ENCODE measurements around the gene PFN4. TPM values are rescaled to one million over a fixed set of nuclear protein-coding genes. Genes with fewer than 3 reads are reported as not detected.

The PFN4 gene
- total and polyA plus RNA-seq, 9 of the 15 experiments (the other 6 are each of a cell fraction or from before 2014, with no cell fraction given) = 0.07 to 0.54 (median 0.31) TPM; not detected in 2

GRCh38 chr2:24123195-24123921 is at the start of gene PFN4, which contains the start of gene FAM228B (continued):
- TF ChIP-seq REST (IDR thresholded peaks at IDR 0.05; ENCODE audit: borderline replicate concordance) = 0 out of 2 replicates have a peak, but pooled peaks have one; percentile 8
- TF ChIP-seq REST (CRISPR knock-in tag; IDR thresholded peaks at IDR 0.05; ENCODE audit: low read depth) = peak; percentile 64; the same call in 1 of the 2 replicates
- no peak for TF ChIP-seq ZNF830 (CRISPR knock-in tag; IDR thresholded peaks at IDR 0.05)
- TF ChIP-seq AFF4 (CRISPR knock-in tag; IDR thresholded peaks at IDR 0.05) = peak; percentile 74
- no peak for TF ChIP-seq KLF6 (CRISPR knock-in tag; IDR thresholded peaks at IDR 0.05; ENCODE audit: borderline replicate concordance)
- TF ChIP-seq RBM39 (optimal IDR thresholded peaks at IDR 0.05; ENCODE audit: low read depth, low read length) = no peak
- no peak for TF ChIP-seq ELK3 (CRISPR knock-in tag; IDR thresholded peaks at IDR 0.05)
- no peak for TF ChIP-seq NR3C1 (CRISPR knock-in tag; IDR thresholded peaks at IDR 0.05)
- no peak for TF ChIP-seq THRB (CRISPR knock-in tag; conservative IDR thresholded peaks at IDR 0.05)
